ENCODE results near the gene KCNH1. TPM values are rescaled to one million over a fixed set of nuclear protein-coding genes. Genes with fewer than 3 reads are reported as not detected.
"Not testable (repeated sequence)": the region's sequence is repeated elsewhere in the genome, so short reads cannot be mapped to it uniquely, and the experiment has no call there.

The KCNH1 gene
- total and polyA plus RNA-seq, 9 of the 15 experiments (the other 6 are each of a cell fraction or from before 2014, with no cell fraction given) = not detected

DNA sequence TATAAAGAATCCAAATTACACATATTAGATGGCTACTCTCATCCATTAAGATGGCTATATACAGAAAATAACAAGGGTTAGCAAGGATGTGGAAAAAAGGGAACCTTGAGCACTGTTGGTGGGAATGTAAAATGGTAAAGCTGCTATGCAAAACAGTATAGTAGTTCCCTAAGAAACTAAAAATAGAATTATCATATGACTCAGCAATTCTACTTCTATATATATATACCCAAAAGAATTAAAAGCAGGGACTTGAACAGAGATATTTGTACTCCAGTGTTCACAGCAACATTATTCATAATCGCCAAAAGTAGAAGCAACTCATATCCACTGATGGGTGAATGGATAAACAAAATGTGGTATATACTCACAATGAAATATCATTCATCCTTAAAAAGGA is 126.1 kb downstream of the KCNH1 start:
- Histone ChIP-seq H3K4me3 (no peak overlapping the region), H3K9me1 (ENCODE audit: control insufficient read depth, insufficient read depth, low read length) (no peaks in the 10 kb centered on the region), H3K9ac (ENCODE audit: insufficient read depth in 1 of 2, low read depth in 2 of 2, low read length in 2 of 2) (no peak overlapping the region), H3K36me3 (ENCODE audit: control insufficient read depth, insufficient read depth, low read length) (no peaks in the 10 kb centered on the region), H3K79me2 (ENCODE audit: control insufficient read depth, insufficient read depth, low read length) (no peaks in the 10 kb centered on the region), H3K4me2 (ENCODE audit: insufficient read depth, low read length) (no peak overlapping the region), H3K27ac (ENCODE audit: extremely low read depth, low read depth, low read length) (no peak overlapping the region), H4K20me1 (replicated peaks; ENCODE audit: control insufficient read depth, insufficient read depth, low read length) (no peaks in the 10 kb centered on the region), H3K4me1 (replicated peaks in 1 of 2; ENCODE audit: control insufficient read depth in 2 of 2, insufficient read depth in 2 of 2, low read length in 2 of 2) (no peaks in the 10 kb centered on the region), H3K9me3 (replicated peaks; ENCODE audit: control insufficient read depth, insufficient read depth, low read depth, low read length) (no peaks in the 10 kb centered on the region), H2AFZ (ENCODE audit: low read depth, low read length) (no peak overlapping the region), H3K27me3 (ENCODE audit: control insufficient read depth in 2 of 2, insufficient read depth in 2 of 2, low read length in 2 of 2) (no peaks in the 10 kb centered on the region)
- ChIA-PET CTCF (ENCODE audit: low intra/inter-chr PET ratio) (no interaction called here), POLR2A (no interaction called here)
- TF ChIP-seq ZNF316 (IDR thresholded peaks at IDR 0.05) = peak; percentile 67
- TF ChIP-seq TBP (optimal IDR thresholded peaks at IDR 0.05; ENCODE audit: low read depth, low read length) = no peak
- TF ChIP-seq NFE2 (IDR thresholded peaks at IDR 0.05; ENCODE audit: low read depth) = peak; percentile 24; the same call in 1 of the 2 replicates
- TF ChIP-seq, protein P1, sequence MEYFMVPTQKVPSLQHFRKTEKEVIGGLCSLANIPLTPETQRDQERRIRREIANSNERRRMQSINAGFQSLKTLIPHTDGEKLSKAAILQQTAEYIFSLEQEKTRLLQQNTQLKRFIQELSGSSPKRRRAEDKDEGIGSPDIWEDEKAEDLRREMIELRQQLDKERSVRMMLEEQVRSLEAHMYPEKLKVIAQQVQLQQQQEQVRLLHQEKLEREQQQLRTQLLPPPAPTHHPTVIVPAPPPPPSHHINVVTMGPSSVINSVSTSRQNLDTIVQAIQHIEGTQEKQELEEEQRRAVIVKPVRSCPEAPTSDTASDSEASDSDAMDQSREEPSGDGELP (CRISPR knock-in tag; IDR thresholded peaks at IDR 0.05; ENCODE audit: borderline replicate concordance) = no peak
- peak; percentile 43; the same call in 1 of the 2 replicates for TF ChIP-seq C11orf30 (IDR thresholded peaks at IDR 0.05; ENCODE audit: low read depth)
- peak; percentile 24; the same call in 1 of the 2 replicates for TF ChIP-seq MAFF (IDR thresholded peaks at IDR 0.05; ENCODE audit: low read length)
- peak; percentile 64 for TF ChIP-seq MAFG (tag; conservative IDR thresholded peaks at IDR 0.05)
- TF ChIP-seq, protein P2, sequence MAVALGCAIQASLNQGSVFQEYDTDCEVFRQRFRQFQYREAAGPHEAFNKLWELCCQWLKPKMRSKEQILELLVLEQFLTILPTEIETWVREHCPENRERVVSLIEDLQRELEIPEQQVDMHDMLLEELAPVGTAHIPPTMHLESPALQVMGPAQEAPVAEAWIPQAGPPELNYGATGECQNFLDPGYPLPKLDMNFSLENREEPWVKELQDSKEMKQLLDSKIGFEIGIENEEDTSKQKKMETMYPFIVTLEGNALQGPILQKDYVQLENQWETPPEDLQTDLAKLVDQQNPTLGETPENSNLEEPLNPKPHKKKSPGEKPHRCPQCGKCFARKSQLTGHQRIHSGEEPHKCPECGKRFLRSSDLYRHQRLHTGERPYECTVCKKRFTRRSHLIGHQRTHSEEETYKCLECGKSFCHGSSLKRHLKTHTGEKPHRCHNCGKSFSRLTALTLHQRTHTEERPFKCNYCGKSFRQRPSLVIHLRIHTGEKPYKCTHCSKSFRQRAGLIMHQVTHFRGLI (CRISPR knock-in tag; IDR thresholded peaks at IDR 0.05) = no peak
- no peak for TF ChIP-seq CC2D1A (IDR thresholded peaks at IDR 0.05)
- TF ChIP-seq GATA2 (CRISPR knock-in tag; IDR thresholded peaks at IDR 0.05) = no peak
- no peak for TF ChIP-seq MEF2D (tag; conservative IDR thresholded peaks at IDR 0.05; ENCODE audit: low read depth)
- TF ChIP-seq GATAD2A (IDR thresholded peaks at IDR 0.05) = no peak
- WGBS (ENCODE audit: insufficient coverage, low coverage, missing lambda C conversion rate) = 4% methylated on average over 1 of the region's 1 CpG
- no peak for DNase-seq (ENCODE audit: extremely low read depth in 1 of 4, low spot score in 3 of 4)
- no peak for ATAC-seq
- in situ Hi-C loops (cut with MboI) = no loop called here
- intact Hi-C loops (cut with micrococcal nuclease) = loop anchor here (5.0 kb wide), 1 partner anchor 124 kb away; the partner anchor contains the start of gene KCNH1
- no peak for FAIRE-seq
- no TSS peak for BruUV-seq (replicated peaks)

DNA sequence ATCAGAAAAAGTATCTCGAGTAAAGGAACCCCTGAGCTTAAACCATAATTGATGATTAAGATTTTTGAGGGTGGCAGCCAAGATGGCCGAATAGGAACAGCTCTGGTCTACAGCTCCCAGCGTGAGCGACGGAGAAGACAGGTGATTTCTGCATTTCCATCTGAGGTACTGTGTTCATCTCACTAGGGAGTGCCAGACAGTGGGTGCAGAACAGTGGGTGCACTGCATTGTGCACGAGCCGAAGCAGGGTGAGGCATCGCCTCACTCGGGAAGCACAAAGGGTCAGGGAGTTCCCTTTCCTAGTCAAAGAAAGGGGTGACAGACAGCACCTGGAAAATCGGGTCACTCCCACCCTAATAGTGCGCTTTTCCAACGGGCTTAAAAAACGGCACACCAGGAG is 138.0 kb downstream of the KCNH1 start:
- POLR2A ChIA-PET = interaction anchor here (0.6 kb wide), 1 partner anchor 579 kb away, joined by 3 read pairs; no protein-coding TSS in a partner anchor

More for the DNA sequence above, 138.0 kb downstream of the KCNH1 start:
- DNase-seq (ENCODE audit: extremely low read depth in 1 of 4, low spot score in 3 of 4); FAIRE-seq; BruUV-seq (replicated peaks); H4K20me1 ChIP-seq (replicated peaks; ENCODE audit: control insufficient read depth, insufficient read depth, low read length); H3K36me3 ChIP-seq (ENCODE audit: control insufficient read depth, insufficient read depth, low read length); H3K4me2 ChIP-seq (ENCODE audit: insufficient read depth, low read length); CTCF ChIA-PET (ENCODE audit: low intra/inter-chr PET ratio); ATAC-seq; H3K27me3 ChIP-seq (ENCODE audit: control insufficient read depth in 2 of 2, insufficient read depth in 2 of 2, low read length in 2 of 2); in situ Hi-C loops (cut with MboI); H3K4me1 ChIP-seq (replicated peaks in 1 of 2; ENCODE audit: control insufficient read depth in 2 of 2, insufficient read depth in 2 of 2, low read length in 2 of 2); H3K27ac ChIP-seq (ENCODE audit: extremely low read depth, low read depth, low read length); H3K4me3 ChIP-seq; H3K9ac ChIP-seq (ENCODE audit: insufficient read depth in 1 of 2, low read depth in 2 of 2, low read length in 2 of 2); H3K9me3 ChIP-seq (replicated peaks; ENCODE audit: control insufficient read depth, insufficient read depth, low read depth, low read length); intact Hi-C loops (cut with micrococcal nuclease); H3K79me2 ChIP-seq (ENCODE audit: control insufficient read depth, insufficient read depth, low read length); H2AFZ ChIP-seq (ENCODE audit: low read depth, low read length); H3K9me1 ChIP-seq (ENCODE audit: control insufficient read depth, insufficient read depth, low read length): not testable (repeated sequence)
- WGBS (ENCODE audit: insufficient coverage, low coverage, missing lambda C conversion rate) = under 1% methylated on average over 12 of the region's 13 CpGs
